B cell (primary cell): ENCODE results near the gene LOC128125822.

ENCODE experiments used
- ATAC-seq: fragments of 200-7000 bp; cut with Tn5 transposase; one replicate; pipeline ENCODE4 v1.10.0; 2021; ENCODE audit warnings: low read depth, mild to moderate bottlenecking, moderate number of reproducible peaks, moderate library complexity
- CTCF ChIA-PET: fragments of 350-600 bp; sonication (Branson Sonifier 250); formaldehyde crosslinking; loops from one replicate; lab custom pipeline; 2021; ENCODE audit warnings: antibody characterized with exemption, inconsistent platforms; lab: Charles Lee
- POLR2A ChIA-PET: fragments of 350-600 bp; sonication (Branson Sonifier 250); formaldehyde crosslinking; loops from one replicate; lab custom pipeline; 2021; ENCODE audit warnings: antibody characterized with exemption; lab: Charles Lee
- DNase-seq: peaks from one replicate; pipeline ENCODE4 v3.0.0; 2013
- H2AFZ ChIP-seq: 2 replicates; pipeline ENCODE4 v1.6.1; 2012; ENCODE audit warnings: mild to moderate bottlenecking, low read depth, low read length; ENCODE audit not compliant: insufficient read depth, poor library complexity, severe bottlenecking
- H3K27ac ChIP-seq, 2 donors: 1 replicate in 1 of 2; 2 replicates in 1 of 2; pipeline ENCODE4 v1.5.1; 2012 to 2013; ENCODE audit warnings: low read length in 2 of 2, mild to moderate bottlenecking in 2 of 2, moderate library complexity in 1 of 2
- H3K27me3 ChIP-seq, 4 experiments: fragments of 200-600 bp in 1 of 4; sonication (generic) in 1 of 4; replicated peaks in 1 of 4; 1 replicate in 2 of 4; 2 replicates in 2 of 4; pipeline versions ENCODE4 v1.6.1 to v1.7.0; 2013 to 2016; ENCODE audit warnings: low read length in 3 of 4, mild to moderate bottlenecking in 2 of 4, mixed read lengths in 1 of 4, moderate library complexity in 1 of 4; ENCODE audit not compliant: insufficient read depth in 4 of 4, control insufficient read depth in 3 of 4; ENCODE audit errors: control extremely low read depth in 1 of 4
- H3K36me3 ChIP-seq, 2 experiments: replicated peaks in 1 of 2; 1 replicate in 1 of 2; 2 replicates in 1 of 2; pipeline versions ENCODE4 v1.6.1 to v1.7.1; 2013; ENCODE audit warnings: low read length in 1 of 2; ENCODE audit not compliant: insufficient read depth in 2 of 2, control insufficient read depth in 1 of 2; ENCODE audit errors: control extremely low read depth in 1 of 2, extremely low read depth in 1 of 2
- H3K4me1 ChIP-seq, 2 donors: fragments of 200-600 bp in 1 of 2; sonication (generic) in 1 of 2; 1 replicate in 1 of 2; 2 replicates in 1 of 2; pipeline versions ENCODE4 v1.5.1 to v1.6.1; 2013 to 2017; ENCODE audit warnings: low read length in 2 of 2; ENCODE audit not compliant: control insufficient read depth in 2 of 2, insufficient read depth in 2 of 2
- H3K4me2 ChIP-seq: replicated peaks from 2 replicates; pipeline ENCODE3; 2012; ENCODE audit warnings: mild to moderate bottlenecking, low read depth, low read length; ENCODE audit not compliant: poor library complexity, severe bottlenecking
- H3K4me3 ChIP-seq, 5 experiments: fragments of 200-600 bp in 1 of 5; sonication (generic) in 1 of 5; 1 replicate in 3 of 5; 2 replicates in 2 of 5; pipeline versions ENCODE4 v1.5.1 to v1.7.0; 2011 to 2016; ENCODE audit warnings: low read length in 4 of 5, mild to moderate bottlenecking in 4 of 5, low read depth in 2 of 5, control low read depth in 1 of 5, moderate library complexity in 1 of 5; ENCODE audit not compliant: insufficient read depth in 1 of 5; ENCODE audit errors: control extremely low read depth in 1 of 5, extremely low read depth in 1 of 5
- H3K79me2 ChIP-seq: fragments of 200-600 bp; sonication (generic); one replicate; pipeline ENCODE4 v1.6.0; 2016; ENCODE audit warnings: low read length; ENCODE audit not compliant: control insufficient read depth, insufficient read depth
- H3K9ac ChIP-seq: fragments of 200-600 bp; sonication (generic); 2 replicates; pipeline ENCODE4 v1.6.1; 2017; ENCODE audit warnings: mild to moderate bottlenecking, low read length, moderate library complexity
- H3K9me3 ChIP-seq, 3 donors: one replicate each; pipeline versions ENCODE4 v1.6.1 to v1.7.1; 2013; ENCODE audit warnings: low read length in 2 of 3; ENCODE audit not compliant: control insufficient read depth in 2 of 3, insufficient read depth in 1 of 3; ENCODE audit errors: control extremely low read depth in 1 of 3
- H4K20me1 ChIP-seq: 2 replicates; pipeline ENCODE4 v1.6.0; 2012; ENCODE audit warnings: mild to moderate bottlenecking, low read length; ENCODE audit not compliant: insufficient read depth, control insufficient read depth, poor library complexity, severe bottlenecking
- H3K27ac Mint-ChIP-seq: one replicate; pipeline ENCODE4 v1.8.0; 2021; ENCODE audit warnings: mixed read lengths
- H3K27me3 Mint-ChIP-seq: one replicate; pipeline ENCODE4 v1.8.0; 2021; ENCODE audit warnings: mixed read lengths
- H3K4me1 Mint-ChIP-seq: one replicate; pipeline ENCODE4 v1.8.0; 2021; ENCODE audit warnings: mixed read lengths
- H3K4me3 Mint-ChIP-seq: one replicate; pipeline ENCODE4 v1.8.0; 2021; ENCODE audit warnings: mixed read lengths
- H3K9me3 Mint-ChIP-seq: one replicate; pipeline ENCODE4 v1.8.0; 2022; ENCODE audit warnings: mixed read lengths; ENCODE audit not compliant: insufficient read depth
- EZH2 ChIP-seq: IDR thresholded peaks from 2 replicates; pipeline ENCODE4 v1.6.1; 2012; ENCODE audit warnings: borderline replicate concordance, low read depth, mild to moderate bottlenecking, moderate library complexity, low read length; ENCODE audit not compliant: insufficient read depth, poor library complexity, severe bottlenecking
- WGBS: methylation state at CpG from one replicate; pipeline ENCODE4 v1.1.5; 2013; ENCODE audit warnings: missing lambda C conversion rate; ENCODE audit not compliant: insufficient coverage; 5-methylcytosine and 5-hydroxymethylcytosine counted together
- intact Hi-C: fragments of 100-400 bp; cut with micrococcal nuclease; formaldehyde crosslinking; loops from one replicate; pipeline ENCODE4 v1.10.0; 2022
- TF ChIP-seq, protein P1 (sequence below): fragments of 200-600 bp; IDR thresholded peaks from one replicate; pipeline ENCODE4 v1.8.0; 2022; ENCODE audit warnings: antibody characterized with exemption, mild to moderate bottlenecking

The LOC128125822 gene

GRCh38 chr6:63598049-63599036 is 26.1 kb downstream of the LOC128125822 start:
- Mint-ChIP-seq H3K4me1 (peaks cover 15% of the 10 kb centered on the region), H3K27me3 (no peaks in the 10 kb centered on the region), H3K9me3 (no peaks in the 10 kb centered on the region), H3K27ac (peak overlapping the region; percentile 43), H3K4me3 (peak overlapping the region; percentile 92)
- WGBS: 5% methylated on average over 16 of the region's 23 CpGs
- CTCF ChIA-PET: interaction anchor here (0.5 to 6.4 kb wide), 41 partner anchors 9 to 1300 kb away, joined by 3 to 239 read pairs (median 5); partner anchors contain the start of gene PHF3
- no peaks in the 10 kb centered on the region for H4K20me1 ChIP-seq
- no peaks in the 10 kb centered on the region for H3K9me3 ChIP-seq
- peak overlapping the region; percentile 38 to 62 (median 53) for H3K4me3 ChIP-seq
- POLR2A ChIA-PET: interaction anchor here (1.3 kb wide), 1 partner anchor 37 kb away, joined by 5 read pairs; the partner anchor contains the start of gene PHF3
- H3K27ac ChIP-seq: no peak overlapping the region
- H3K4me1 ChIP-seq: peaks cover 8 to 11% of the 10 kb centered on the region in 2 donors
- TF ChIP-seq, protein P1, sequence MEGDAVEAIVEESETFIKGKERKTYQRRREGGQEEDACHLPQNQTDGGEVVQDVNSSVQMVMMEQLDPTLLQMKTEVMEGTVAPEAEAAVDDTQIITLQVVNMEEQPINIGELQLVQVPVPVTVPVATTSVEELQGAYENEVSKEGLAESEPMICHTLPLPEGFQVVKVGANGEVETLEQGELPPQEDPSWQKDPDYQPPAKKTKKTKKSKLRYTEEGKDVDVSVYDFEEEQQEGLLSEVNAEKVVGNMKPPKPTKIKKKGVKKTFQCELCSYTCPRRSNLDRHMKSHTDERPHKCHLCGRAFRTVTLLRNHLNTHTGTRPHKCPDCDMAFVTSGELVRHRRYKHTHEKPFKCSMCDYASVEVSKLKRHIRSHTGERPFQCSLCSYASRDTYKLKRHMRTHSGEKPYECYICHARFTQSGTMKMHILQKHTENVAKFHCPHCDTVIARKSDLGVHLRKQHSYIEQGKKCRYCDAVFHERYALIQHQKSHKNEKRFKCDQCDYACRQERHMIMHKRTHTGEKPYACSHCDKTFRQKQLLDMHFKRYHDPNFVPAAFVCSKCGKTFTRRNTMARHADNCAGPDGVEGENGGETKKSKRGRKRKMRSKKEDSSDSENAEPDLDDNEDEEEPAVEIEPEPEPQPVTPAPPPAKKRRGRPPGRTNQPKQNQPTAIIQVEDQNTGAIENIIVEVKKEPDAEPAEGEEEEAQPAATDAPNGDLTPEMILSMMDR: peak; percentile 88
- no peak for TF ChIP-seq EZH2
- H3K4me2 ChIP-seq: peak overlapping the region; percentile 81
- no peaks in the 10 kb centered on the region for H3K36me3 ChIP-seq
- peak overlapping the region; percentile 63 for H3K9ac ChIP-seq
- ATAC-seq: peak; percentile 100
- intact Hi-C loops: loop anchor here (1.0 kb wide), 4 partner anchors 25 to 204 kb away; partner anchors contain the start of gene PHF3
- no peaks in the 10 kb centered on the region for H3K79me2 ChIP-seq
- peak overlapping the region; percentile 79 for H2AFZ ChIP-seq
- DNase-seq: peak; percentile 84
- H3K27me3 ChIP-seq: peaks cover 0 to 3% (median 0%) of the 10 kb centered on the region in 4 experiments

DNA sequence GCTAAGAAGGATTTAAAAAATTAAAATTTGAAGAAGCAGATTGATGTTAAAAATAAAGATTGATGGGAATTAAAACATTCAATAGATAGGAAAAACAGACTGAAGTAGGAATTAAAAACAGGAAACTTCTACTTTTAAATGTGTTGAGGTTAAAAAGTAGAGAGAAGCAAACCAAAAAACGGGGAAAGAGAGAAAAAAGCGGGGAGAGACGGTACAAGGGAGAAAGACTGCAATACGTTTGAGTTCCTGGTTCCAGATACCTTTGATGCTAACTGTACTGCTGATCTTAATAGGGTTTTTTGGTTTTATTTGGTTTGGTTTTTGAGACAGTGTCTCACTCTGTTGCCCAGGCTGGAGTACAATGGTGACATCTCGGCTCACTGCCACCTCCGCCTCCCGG is 27.0 kb downstream of the LOC128125822 start:
- Histone ChIP-seq H3K4me2 (peak overlapping the region; percentile 81), H3K36me3 (no peaks in the 10 kb centered on the region), H2AFZ (peak overlapping the region; percentile 16), H3K27me3 (peaks cover 0 to 3% (median 0%) of the 10 kb centered on the region in 4 experiments), H3K9me3 (no peaks in the 10 kb centered on the region), H3K9ac (no peak overlapping the region), H4K20me1 (no peaks in the 10 kb centered on the region), H3K4me3 (no peak overlapping the region), H3K79me2 (no peaks in the 10 kb centered on the region), H3K4me1 (peaks cover 8 to 11% of the 10 kb centered on the region in 2 donors), H3K27ac (no peak overlapping the region)
- POLR2A ChIA-PET: no interaction called here
- 92% methylated on average over 7 of the region's 7 CpGs for WGBS
- peaks cover 15% of the 10 kb centered on the region for H3K4me1 Mint-ChIP-seq
- intact Hi-C loops: no loop called here
- peak overlapping the region; percentile 43 for H3K27ac Mint-ChIP-seq
- no peak for ATAC-seq
- H3K9me3 Mint-ChIP-seq: no peaks in the 10 kb centered on the region
- no peaks in the 10 kb centered on the region for H3K27me3 Mint-ChIP-seq
- CTCF ChIA-PET: interaction anchor here (1.0 to 6.4 kb wide), 29 partner anchors 8 to 292 kb away, joined by 3 to 239 read pairs (median 5); partner anchors contain the start of gene PHF3
- DNase-seq: no peak
- peak overlapping the region; percentile 92 for H3K4me3 Mint-ChIP-seq
- TF ChIP-seq, protein P1: no peak
- no peak for TF ChIP-seq EZH2
